Body of pancreas (tissue), 4 donors: Measurements from ENCODE around the gene TADA2A.
"Not testable (repeated sequence)": the region's sequence is repeated elsewhere in the genome, so short reads cannot be mapped to it uniquely, and the experiment has no call there.

ENCODE experiments used
- CTCF ChIP-seq, 7 experiments: fragments of 450-650 bp in 4 of 7; fragments of 200-600 bp in 3 of 7; sonication (generic) in 3 of 7; IDR thresholded peaks; one replicate each; pipeline ENCODE4 v1.5.1; 2016 to 2019; ENCODE audit warnings: antibody characterized with exemption in 7 of 7
- POLR2A ChIP-seq, 3 donors: fragments of 450-650 bp; IDR thresholded peaks; one replicate each; pipeline ENCODE4 v1.6.1; 2016; ENCODE audit warnings: antibody characterized with exemption in 3 of 3, mild to moderate bottlenecking in 2 of 3

DNA sequence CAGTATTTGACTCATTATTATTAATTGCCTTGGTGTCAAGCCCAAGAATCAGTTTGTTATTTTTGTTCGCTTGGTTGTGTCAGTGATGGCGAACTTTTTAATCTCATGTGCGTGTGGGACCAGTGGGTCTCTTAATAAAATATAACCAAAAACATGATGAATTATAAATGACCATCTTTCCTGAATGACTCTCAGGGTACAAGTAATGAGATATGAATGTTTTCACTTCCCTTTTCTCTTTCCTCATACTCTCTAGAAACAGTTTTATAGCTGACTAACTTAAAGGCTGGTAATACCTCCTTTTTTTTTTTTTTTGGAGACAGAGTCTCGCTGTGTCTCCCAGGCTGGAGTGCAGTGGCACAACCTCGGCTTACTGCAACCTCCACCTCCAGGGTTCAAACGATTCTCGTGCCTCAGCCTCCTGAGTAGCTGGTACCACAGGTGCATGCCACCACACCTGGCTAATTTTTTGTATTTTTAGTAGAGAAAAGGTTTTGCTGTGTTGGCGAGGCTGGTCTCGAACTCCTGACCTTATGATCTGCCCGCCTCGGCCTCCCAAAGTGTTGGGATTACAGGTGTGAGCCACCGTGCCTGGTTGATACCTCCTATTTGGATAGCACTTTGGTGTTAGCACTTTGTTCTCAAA lies 34.8 kb downstream of the TADA2A start:
- TF ChIP-seq CTCF, POLR2A (IDR thresholded peaks at IDR 0.05): not testable (repeated sequence)
